Brain pericyte (primary cell): ENCODE measurements around the gene VPS52.

Experiments used
- DNase-seq: peaks from one replicate; pipeline ENCODE4 v3.0.0-alpha.2; 2012; ENCODE audit warnings: low read depth, low spot score

VPS52 gene

GRCh38 chr6:33271468-33272274 is at the start of gene VPS52, which contains the start of gene RPS18:
TSS of gene VPS52 (minus strand) at chr6:33271876. CDS start at chr6:33271675, 201 bp downstream.
TSS of gene RPS18 (plus strand) at chr6:33272075. CDS start at chr6:33272120, 45 bp downstream.
- DNase-seq = peak; percentile 97

DNA sequence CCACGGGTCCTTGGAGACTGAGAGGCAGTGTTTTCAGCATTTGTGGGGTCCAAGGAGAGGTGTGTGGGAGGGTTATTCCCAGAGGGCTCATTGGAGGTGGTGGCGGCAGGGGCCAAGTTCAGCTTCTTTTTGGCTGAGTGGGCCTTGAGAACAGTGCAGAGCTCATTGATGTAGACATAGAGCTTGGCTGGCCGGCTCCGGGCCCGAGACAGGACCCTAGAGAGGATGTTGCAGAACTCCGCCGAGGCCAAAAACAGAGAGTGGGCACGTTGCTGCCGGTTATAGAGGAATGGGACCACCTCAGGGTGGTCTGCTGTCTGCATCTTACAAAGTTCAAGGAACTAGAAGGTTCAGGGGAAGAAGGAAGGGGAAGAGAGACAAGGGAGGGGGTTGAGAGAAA is 49.6 kb upstream of the VPS52 start:
- no peak for DNase-seq

- no peak for DNase-seq
Measured at GRCh38 chr6:33320315-33321181, 48.9 kb upstream of the VPS52 start.

- no peak for DNase-seq
Measured at GRCh38 chr6:33319939-33320314, 48.3 kb upstream of the VPS52 start.

GRCh38 chr6:33318426-33319073 is 46.9 kb upstream of the VPS52 start:
- no peak for DNase-seq

- DNase-seq = peak; percentile 97
Measured at GRCh38 chr6:33317669-33318425, 46.2 kb upstream of the VPS52 start, which contains the start of gene ZBTB22. TSS of gene ZBTB22 (minus strand) at chr6:33317744. CDS start at chr6:33316916, 828 bp downstream.

- DNase-seq = no peak
Measured at GRCh38 chr6:33317419-33317668, 45.7 kb upstream of the VPS52 start.

DNA sequence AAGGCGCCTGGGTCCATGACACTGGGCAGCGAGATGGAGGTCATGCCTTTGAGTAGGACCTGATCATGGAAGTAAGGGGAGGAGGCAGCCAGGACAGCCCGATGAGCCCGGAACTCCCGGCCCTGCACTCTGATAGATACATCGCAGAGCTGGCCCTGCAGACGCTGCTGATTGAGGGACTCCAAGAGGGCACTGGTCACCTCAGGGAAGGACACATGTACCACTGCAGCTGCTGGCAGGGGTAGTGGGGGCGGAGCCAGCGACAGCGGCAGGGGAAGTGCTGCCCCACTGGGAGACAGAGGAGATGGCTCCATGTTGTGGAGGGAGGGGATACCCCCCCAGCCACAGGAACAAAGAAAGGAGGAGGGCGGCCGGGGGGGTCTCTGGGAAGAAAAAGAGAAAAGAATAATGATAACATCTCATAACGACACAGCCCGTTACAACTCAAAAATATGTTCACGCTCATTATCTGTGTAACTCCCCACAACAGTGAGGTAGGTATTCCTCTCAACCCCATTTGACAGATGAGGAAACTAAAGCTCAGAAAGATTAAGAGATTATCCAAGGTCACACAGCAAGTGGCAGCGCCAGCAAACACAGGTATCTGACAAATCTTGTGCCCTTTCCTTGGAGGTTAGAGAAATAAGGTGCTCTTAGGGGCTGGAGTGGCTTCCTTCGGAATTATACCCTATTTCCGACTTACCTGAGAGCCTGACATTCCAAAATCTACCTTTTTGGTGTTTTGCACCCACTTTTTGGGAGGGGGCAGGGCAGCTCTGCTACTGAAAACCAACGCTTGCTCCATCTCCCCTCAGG is 45.1 kb upstream of the VPS52 start:
- DNase-seq = no peak

DNA sequence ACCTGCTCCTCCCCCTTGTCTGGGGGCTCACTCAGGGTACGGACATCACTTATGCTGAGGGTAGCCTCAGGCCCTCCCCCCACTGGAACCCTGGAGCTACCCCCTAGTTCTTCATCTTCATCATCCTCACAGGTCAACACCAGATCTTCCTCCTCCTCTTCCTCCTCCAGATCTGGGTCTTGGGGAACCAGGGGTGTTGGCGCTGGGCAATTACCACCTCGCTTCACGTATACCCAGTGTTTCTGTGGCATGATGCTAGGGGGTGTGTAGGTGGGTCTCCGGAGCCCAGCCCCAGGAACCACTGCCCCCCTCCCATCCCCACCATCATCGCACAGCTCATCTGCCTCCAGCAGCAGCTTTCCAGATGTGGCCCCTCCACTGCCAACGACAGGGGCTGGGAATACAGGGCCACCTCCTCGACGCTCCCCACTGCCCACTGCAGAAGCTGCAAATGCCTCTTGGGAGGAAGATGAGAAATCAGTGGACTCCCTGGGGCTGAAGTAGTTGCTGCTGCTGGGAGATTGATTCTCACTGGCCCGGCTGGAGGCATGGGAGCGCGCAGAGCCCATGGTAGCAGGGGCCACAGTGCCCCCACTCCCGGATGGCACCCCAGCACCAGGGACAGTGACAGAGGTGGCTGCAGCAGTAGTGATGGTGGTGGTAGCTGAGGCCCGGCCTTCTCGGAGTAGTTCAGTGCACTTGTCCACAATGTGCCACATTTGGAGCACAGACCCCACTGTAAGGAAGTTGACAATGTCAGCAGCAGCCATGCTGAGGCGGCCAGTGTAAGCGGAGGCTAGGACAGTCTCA is 44.3 kb upstream of the VPS52 start:
- no peak for DNase-seq

DNA sequence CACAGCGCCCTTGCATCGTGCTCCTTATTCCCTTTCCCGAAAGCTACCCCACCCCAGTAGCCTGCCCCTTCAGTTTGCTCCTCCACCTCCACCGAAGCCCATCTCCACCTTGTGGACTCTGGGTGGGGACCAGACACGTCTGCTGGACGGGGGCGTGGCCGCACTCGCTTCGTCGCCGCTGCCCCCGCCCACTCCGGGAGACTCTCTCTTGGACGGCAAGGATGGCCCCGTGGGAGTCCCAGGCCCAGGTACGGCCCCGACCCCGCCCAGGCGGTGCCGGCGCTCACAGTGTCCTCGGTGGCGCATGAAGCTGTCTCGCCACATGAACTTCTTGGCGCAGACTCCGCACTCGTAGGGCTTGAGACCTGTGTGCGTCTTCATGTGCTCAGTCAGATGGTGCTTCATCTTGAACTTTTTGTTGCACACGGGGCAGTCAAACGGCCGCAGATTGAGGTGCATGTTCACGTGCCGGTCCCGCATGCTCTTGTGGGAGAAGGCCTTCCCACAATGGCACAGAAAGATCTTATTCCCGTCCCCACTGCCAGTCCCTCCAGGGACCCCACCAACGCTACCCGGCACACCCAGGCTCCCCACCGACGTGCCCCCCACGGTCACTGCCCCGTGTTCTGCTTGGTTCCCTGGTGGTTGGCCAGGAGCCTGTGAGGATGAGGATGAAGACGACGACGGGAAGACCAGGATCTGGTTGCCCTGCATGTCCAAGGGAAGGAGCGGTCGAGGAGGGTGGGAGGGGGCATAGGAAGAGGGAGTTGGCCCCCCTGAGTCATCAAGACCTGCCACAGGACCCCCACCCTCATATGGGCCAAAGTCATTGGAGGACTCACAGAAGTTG is 43.5 kb upstream of the VPS52 start:
- no peak for DNase-seq

DNA sequence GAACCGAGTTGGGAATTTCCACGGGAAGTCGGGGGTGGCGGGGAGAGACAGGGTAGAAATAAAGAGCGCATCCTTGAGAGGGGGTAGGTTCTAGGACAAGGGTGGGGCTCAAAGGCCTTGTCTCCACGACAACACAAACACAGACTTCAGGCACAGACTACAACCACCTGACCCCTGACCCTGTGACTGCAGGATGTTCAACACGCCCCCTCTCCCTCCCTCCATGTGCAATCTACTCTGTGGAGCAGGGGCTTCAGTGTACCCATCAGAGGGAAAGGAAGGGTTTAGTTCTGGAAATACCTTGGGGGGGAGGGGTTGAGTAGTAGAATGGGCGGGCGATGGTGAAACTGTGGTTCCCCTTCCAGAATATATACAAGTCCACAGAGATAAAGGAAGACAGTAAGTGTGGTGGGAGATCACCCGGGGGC is 42.9 kb upstream of the VPS52 start:
- DNase-seq = no peak

GRCh38 chr6:33313709-33314514 is 42.2 kb upstream of the VPS52 start, which contains the start of gene TAPBP:
TSS of gene TAPBP (minus strand) at chr6:33314078. CDS start at chr6:33314041, 37 bp downstream.
- DNase-seq = no peak

GRCh38 chr6:33313105-33313708 is 41.5 kb upstream of the VPS52 start:
- no peak for DNase-seq

DNA sequence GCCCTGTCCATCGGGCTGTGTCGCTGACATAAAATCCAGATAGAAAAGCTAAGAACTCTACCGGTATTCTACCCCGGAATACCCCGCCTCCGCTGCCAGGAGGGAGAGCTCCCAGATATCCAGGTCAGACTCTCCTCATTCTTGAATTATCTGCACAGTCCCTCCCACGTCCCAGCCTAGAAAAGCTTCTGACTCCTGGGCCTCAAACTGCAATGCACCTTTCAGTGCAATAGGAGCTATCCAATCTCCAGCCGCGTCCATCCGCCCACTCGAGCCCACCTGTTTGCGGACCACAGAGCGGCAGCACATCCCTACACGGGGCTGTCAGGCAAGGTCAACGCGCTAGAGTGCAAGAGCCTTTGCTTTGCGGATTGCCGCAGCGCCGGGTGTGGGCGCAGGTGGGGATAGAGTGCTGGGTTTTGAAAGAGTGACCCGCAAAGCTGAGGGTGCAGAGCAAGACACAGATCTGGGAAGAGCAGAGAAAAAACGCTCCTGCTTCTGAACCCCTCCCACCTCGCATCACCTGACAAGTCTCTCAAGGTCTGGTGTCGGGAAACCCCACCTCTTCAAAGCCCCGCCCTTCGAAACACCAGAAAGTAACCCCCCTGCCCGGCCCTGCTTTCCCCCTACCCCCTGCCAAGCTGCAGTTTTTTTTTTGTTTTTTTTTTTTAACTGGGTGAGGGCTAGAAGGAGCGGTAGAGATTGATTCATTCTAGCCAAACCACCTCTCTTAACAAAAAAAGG is 40.9 kb upstream of the VPS52 start:
- DNase-seq = no peak

DNA sequence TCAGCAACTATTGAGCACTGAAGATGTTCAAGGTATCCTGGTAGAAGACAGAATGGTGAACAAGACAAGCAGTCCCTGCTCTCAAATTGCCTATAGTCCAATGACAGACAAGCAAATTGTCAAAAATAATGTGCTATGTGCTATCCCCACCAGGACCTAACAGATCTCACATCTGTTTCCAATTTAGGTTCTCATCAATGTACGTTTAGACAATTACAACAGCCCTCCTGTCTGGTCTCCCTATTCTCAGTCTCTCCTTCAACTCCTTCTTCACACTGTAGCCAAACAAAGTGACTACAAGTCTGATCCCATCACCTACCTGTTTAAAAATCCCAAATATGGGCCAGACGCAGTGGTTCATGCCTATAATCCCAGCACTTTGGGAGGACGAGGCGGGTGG is 34.7 kb upstream of the VPS52 start:
- DNase-seq = no peak

- DNase-seq = no peak
Measured at GRCh38 chr6:33305052-33305451, 33.4 kb upstream of the VPS52 start.

DNA sequence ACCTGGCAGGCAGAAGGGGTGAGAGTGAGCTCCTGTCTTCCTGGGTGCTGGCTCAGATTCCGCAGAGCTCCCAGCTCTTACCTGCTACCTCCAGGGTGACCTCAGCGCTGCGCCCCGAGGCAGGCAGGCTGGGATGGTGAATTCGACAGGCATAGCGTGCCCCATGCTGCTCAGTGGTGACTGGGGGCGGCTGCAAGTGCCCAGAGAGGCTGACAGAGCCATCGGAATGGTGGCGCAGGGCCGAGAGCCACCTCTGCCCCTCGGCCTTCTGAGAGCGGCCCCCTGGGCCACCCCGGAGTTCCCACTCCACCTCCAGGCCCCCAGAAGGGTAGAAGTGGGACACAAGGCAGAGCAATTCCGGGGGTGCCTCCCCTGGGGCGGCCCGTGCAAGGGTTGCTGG is 32.5 kb upstream of the VPS52 start:
- DNase-seq = no peak
